ENCODE data around the gene CGB3.
A peak's percentile ranks its signal among the peaks of the same experiment; 100 is the strongest.

Gene CGB3

GRCh38 chr19:49014870-49015255 is 9.3 kb downstream of the CGB3 start:
- DNase-seq, result no peak

- no peak for DNase-seq
These were observed 9.8 kb downstream of the CGB3 start for GRCh38 chr19:49014123-49014869.

DNA sequence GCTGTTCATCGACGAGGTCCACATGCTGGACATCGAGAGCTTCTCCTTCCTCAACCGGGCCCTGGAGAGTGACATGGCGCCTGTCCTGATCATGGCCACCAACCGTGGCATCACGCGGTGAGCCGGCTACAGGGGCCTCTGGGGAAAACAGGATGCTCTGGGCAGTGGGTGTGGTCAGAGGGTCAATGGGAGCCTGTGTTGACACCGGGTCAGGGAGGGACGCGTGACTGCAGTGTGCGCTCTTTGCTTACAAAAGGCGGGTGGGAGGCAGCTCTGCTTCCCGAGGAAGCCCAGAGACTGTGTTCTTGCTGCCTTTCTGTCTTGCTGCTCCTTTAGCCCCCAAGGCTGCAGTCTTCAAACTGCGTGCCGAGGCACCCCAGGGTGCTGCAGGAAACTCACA is 12.9 kb downstream of the CGB3 start:
- no peak for DNase-seq

- DNase-seq, result no peak
These were observed 13.7 kb downstream of the CGB3 start for GRCh38 chr19:49010453-49010852.

- no peak for DNase-seq
These were observed 14.3 kb downstream of the CGB3 start for GRCh38 chr19:49009828-49010227.

GRCh38 chr19:49006905-49007304 is 17.2 kb downstream of the CGB3 start:
- no peak for DNase-seq

GRCh38 chr19:49004964-49005614 is 19.0 kb downstream of the CGB3 start:
- DNase-seq, result no peak

GRCh38 chr19:49004133-49004532 is 20.0 kb downstream of the CGB3 start:
- no peak for DNase-seq

DNA sequence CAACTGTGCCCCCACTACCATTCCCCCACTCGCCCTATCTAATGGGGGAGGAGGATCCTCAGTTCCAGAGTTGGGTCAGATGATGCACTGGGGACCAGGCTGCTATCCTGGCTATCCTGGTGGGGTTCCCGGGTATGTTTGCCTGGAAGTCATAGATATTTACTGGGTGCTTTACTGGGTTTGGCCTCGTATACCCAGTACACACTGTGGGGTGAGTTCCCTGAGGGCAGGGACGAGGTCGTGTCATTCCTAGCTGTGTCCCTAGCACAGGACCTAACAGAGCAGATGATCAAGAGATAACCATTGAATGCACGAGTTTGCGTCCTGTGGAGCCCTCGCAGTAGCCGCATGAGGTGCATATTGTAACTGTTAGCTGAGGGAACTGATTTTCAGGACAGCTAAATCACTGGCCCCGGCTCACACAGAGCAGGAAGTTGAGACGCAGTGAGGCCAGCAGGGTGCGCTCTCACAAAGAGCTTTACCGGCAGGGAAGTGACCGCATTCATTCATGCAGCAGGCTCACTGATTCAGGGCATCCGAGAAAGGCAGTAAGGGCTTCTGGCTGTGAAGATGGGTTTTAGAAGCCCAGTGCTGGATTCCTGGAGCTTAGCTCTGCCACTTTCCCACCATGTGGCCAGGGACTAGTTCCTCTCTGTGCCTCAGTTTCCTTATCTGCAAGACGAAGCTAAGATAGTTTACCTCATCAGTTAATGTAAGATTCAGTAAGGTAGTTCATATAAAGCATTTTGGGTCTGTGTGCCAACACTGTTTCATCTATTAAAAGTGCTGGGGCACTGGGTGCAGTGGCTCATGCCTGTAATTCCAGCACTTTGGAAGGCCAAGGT is 24.4 kb downstream of the CGB3 start:
- DNase-seq, result peak; percentile 73

- peak; percentile 32 for DNase-seq
These were observed 26.2 kb downstream of the CGB3 start for GRCh38 chr19:48997972-48998371.

- no peak for DNase-seq
These were observed 30.1 kb downstream of the CGB3 start for GRCh38 chr19:48994035-48994386.

- peak; percentile 99 for DNase-seq
These were observed 30.7 kb downstream of the CGB3 start, which contains the start of the genes GYS1 and RUVBL2 for GRCh38 chr19:48993175-48994034. Gene GYS1 (minus strand): TSS chr19:48993309. CDS start chr19:48993112, 197 bp downstream. Gene RUVBL2 (plus strand): TSS chr19:48993887. CDS start chr19:48993912, 25 bp downstream.

DNA sequence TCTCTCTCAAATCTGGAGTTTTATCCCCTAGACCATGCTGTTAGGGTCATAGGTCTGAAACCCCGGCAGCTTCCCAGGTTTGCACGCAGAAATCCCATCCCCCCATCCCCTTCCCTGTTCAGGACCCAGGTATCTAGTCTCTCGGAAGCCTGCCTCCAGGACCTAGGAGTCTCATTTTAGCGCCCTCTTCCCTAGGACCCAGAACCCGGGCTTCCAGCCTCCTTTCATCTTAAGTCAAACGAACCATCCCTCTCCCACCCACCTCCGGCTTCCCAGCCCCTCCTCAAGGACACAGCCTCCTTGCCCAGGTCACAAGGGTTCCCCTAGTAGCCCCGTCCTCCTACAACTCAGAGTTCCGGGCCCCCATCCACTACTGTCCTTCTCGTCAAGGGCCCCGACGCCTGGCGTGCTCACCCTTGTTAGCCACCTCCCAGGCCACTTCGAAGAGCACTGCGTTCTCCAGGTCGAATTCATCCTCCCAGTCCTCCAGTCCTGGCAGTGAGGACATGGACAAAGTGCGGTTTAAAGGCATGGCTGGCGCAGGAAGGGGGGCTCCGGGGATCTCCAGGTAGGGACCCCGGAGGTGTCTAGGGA is 31.5 kb downstream of the CGB3 start:
- no peak for DNase-seq

- DNase-seq, result no peak
These were observed 32.1 kb downstream of the CGB3 start for GRCh38 chr19:48991873-48992580.

DNA sequence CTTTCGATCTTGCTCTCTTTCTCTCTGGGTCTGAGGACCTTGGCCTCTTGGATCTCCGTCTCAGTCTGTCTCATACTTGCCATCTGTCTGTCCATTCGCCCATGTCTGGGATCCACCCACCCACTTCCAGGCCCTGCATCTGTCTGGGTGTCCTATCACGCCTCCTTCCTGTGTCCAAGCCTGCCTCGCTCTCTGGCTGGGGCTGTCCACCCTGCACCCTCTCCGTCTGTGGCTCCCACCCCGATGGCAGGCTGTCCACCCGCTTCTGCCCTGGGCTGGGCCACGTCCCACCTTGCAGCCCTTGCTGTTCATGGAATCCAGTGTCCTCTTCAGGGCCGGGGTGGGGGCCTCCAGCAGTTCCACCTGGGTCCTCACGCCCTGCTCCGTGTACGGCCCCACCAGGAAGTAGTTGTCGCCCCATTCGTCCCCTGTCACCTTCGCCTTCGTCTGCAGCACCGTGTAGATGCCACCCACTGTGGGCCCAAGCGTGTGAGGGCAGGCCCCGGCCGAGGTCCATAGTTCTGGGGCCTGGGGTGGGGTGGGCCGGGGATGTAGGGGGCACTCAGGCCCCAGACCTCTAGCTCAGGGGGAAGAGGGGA is 33.0 kb downstream of the CGB3 start:
- DNase-seq, result no peak

DNA sequence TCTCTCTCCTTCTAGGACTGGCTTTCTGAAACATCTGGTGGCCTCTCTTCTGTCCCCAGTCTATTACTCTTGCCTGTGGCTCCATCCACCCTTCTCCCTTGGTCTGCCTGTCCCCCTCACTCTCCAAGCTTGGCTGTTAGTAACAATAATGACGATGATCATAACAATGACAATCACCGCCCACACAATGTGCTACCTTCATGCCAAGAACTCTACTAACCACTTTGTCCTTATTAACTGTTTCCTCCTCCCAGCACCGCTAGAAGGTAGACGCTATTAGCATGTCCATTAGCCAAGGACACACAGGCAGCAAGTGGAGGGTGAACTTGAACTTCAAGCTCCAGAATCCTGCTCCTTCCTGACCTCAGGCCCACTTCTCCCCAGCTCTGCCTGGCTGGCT is 33.7 kb downstream of the CGB3 start:
- DNase-seq, result no peak

- DNase-seq, result no peak
These were observed 34.3 kb downstream of the CGB3 start for GRCh38 chr19:48989701-48990291.

DNA sequence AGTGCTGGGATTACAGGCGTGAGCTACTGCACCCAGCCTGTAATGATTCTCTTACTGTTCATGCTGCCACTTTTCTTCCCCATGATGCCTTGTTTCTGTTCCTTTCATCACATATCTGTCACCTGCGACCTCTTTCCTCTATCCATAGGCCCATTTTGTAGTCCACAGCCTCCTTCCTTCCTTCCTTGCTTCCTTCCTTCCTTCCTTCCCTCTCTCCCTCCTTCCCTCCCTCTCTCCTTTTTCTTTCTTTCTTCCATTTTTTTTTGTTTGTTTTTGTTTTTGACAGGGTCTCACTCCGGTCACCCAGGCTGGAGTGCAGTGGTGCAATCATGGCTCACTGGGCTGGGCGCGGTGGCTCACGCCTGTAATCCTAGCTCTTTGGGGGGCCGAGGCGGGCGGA is 35.3 kb downstream of the CGB3 start:
- DNase-seq, result no peak

DNA sequence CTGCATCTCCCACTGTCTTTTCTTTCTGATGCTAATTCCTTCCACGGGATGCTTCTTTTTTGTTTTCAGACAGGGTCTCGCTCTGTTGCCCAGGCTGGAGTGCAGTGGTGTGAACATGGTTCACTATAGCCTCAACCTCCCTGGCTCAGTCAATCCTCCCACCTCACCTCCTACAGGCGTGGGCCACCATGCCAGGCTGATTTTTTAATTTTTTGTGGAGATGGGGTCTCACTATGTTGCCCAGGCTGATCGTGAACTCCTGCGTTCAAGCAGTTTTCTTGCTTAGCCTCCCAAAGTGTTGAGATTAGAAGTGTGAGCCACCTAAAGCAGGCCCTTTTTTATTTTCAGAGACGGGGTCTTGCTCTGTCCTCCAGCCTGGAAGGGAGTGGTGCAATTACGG is 35.8 kb downstream of the CGB3 start:
- DNase-seq, result no peak

DNA sequence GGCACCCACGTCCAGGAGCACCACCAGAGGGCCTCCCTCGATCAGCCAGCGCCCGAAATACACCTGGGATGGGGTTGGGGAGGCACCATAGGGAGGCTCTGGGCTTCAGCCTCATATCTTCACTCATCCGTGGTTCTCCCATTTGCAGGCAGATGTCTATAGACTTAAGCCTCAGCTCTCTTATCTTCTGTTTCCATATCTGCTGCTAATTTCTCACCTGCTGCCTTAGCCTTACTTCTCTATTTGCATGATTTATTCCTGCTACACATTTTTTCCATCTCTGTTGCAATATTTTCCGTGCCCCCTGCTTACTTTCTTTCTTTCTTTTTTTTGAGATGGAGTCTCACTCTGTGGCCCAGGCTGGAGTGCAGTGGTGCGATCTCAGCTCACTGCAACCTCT is 36.8 kb downstream of the CGB3 start:
- DNase-seq, result no peak

GRCh38 chr19:48986211-48986610 is 37.9 kb downstream of the CGB3 start:
- DNase-seq, result no peak
